ENCODE measurements around the gene ARHGAP10. TPM values are rescaled to one million over a fixed set of nuclear protein-coding genes. Genes with fewer than 3 reads are reported as not detected.

Gene ARHGAP10
- total RNA-seq, 1 donor from 2014 or later = 111 TPM

- TF ChIP-seq CTCF (IDR thresholded peaks at IDR 0.05) = peak; percentile 98
- Mint-ChIP-seq H3K4me3 (ENCODE audit: unreplicated experiment) (no peak overlapping the region), H3K36me3 (ENCODE audit: low read depth) (no peaks in the 10 kb centered on the region), H3K27ac (ENCODE audit: unreplicated experiment) (no peak overlapping the region), H3K4me1 (ENCODE audit: low read depth) (peaks cover 11% of the 10 kb centered on the region), H3K27me3 (ENCODE audit: low read depth) (no peaks in the 10 kb centered on the region), H3K9me3 (ENCODE audit: low read depth) (no peaks in the 10 kb centered on the region)
- DNase-seq (ENCODE audit: low spot score) = no peak
Measured at GRCh38 chr4:147707892-147708672, 23.8 kb upstream of the ARHGAP10 start.

GRCh38 chr4:147709999-147710398, 21.9 kb upstream of the ARHGAP10 start:
- no peak for DNase-seq (ENCODE audit: low spot score)
- peaks cover 26% of the 10 kb centered on the region for H3K4me1 Mint-ChIP-seq (ENCODE audit: low read depth)

GRCh38 chr4:147714575-147715401, 17.1 kb upstream of the ARHGAP10 start:
- no peak overlapping the region for H3K4me3 Mint-ChIP-seq (ENCODE audit: unreplicated experiment)
- H3K36me3 Mint-ChIP-seq (ENCODE audit: low read depth) = no peaks in the 10 kb centered on the region
- peak overlapping the region; percentile 59 for H3K27ac Mint-ChIP-seq (ENCODE audit: unreplicated experiment)
- no peaks in the 10 kb centered on the region for H3K27me3 Mint-ChIP-seq (ENCODE audit: low read depth)
- no peak for TF ChIP-seq CTCF (IDR thresholded peaks at IDR 0.05)
- no peaks in the 10 kb centered on the region for H3K9me3 Mint-ChIP-seq (ENCODE audit: low read depth)
- no peak for DNase-seq (ENCODE audit: low spot score)
- H3K4me1 Mint-ChIP-seq (ENCODE audit: low read depth) = peaks cover 25% of the 10 kb centered on the region

More at GRCh38 chr4:147709999-147710398, 21.9 kb upstream of the ARHGAP10 start:
- no peaks in the 10 kb centered on the region for H3K27me3 Mint-ChIP-seq (ENCODE audit: low read depth)
- TF ChIP-seq CTCF (IDR thresholded peaks at IDR 0.05) = no peak
- H3K4me3 Mint-ChIP-seq (ENCODE audit: unreplicated experiment) = no peak overlapping the region
- no peaks in the 10 kb centered on the region for H3K36me3 Mint-ChIP-seq (ENCODE audit: low read depth)
- H3K9me3 Mint-ChIP-seq (ENCODE audit: low read depth) = no peaks in the 10 kb centered on the region
- H3K27ac Mint-ChIP-seq (ENCODE audit: unreplicated experiment) = no peak overlapping the region

GRCh38 chr4:147717878-147718277, 14.0 kb upstream of the ARHGAP10 start:
- Mint-ChIP-seq H3K27ac (ENCODE audit: unreplicated experiment) (no peak overlapping the region), H3K27me3 (ENCODE audit: low read depth) (no peaks in the 10 kb centered on the region), H3K36me3 (ENCODE audit: low read depth) (no peaks in the 10 kb centered on the region), H3K9me3 (ENCODE audit: low read depth) (no peaks in the 10 kb centered on the region), H3K4me1 (ENCODE audit: low read depth) (peaks cover 25% of the 10 kb centered on the region), H3K4me3 (ENCODE audit: unreplicated experiment) (no peak overlapping the region)
- no peak for DNase-seq (ENCODE audit: low spot score)
- TF ChIP-seq CTCF (IDR thresholded peaks at IDR 0.05) = no peak

- Mint-ChIP-seq H3K4me3 (ENCODE audit: unreplicated experiment) (no peak overlapping the region), H3K4me1 (ENCODE audit: low read depth) (peaks cover 8% of the 10 kb centered on the region), H3K9me3 (ENCODE audit: low read depth) (no peaks in the 10 kb centered on the region), H3K36me3 (ENCODE audit: low read depth) (no peaks in the 10 kb centered on the region), H3K27me3 (ENCODE audit: low read depth) (no peaks in the 10 kb centered on the region), H3K27ac (ENCODE audit: unreplicated experiment) (peak overlapping the region; percentile 70)
- no peak for TF ChIP-seq CTCF (IDR thresholded peaks at IDR 0.05)
- DNase-seq (ENCODE audit: low spot score) = no peak
Measured at GRCh38 chr4:147723326-147723725, 8.6 kb upstream of the ARHGAP10 start.

All from chondrocyte (in vitro differentiated cells).